ENCODE results near the gene SLC17A6. TPM values are rescaled to one million over a fixed set of nuclear protein-coding genes. Genes with fewer than 3 reads are reported as not detected.

SLC17A6 gene
- total and polyA plus RNA-seq, 8 donors: not detected

- DNase-seq (no peak), ATAC-seq (no peak)
- no peak for TF ChIP-seq CTCF (IDR thresholded peaks at IDR 0.05)
- H3K9me3 ChIP-seq: no peaks in the 10 kb centered on the region
- no peak overlapping the region for H3K27ac ChIP-seq
- intact Hi-C loops (cut with DNase I): no loop called here
- H3K36me3 ChIP-seq: no peaks in the 10 kb centered on the region
- no peak overlapping the region for H3K4me3 ChIP-seq
- no peaks in the 10 kb centered on the region for H3K27me3 ChIP-seq
- H3K4me1 ChIP-seq: no peaks in the 10 kb centered on the region
These were observed 48.9 kb downstream of the SLC17A6 start for GRCh38 chr11:22387126-22387525.

GRCh38 chr11:22389526-22390282 is 51.5 kb downstream of the SLC17A6 start:
- DNase-seq (no peak), ATAC-seq (no peak)
- H3K9me3 ChIP-seq: no peaks in the 10 kb centered on the region
- H3K4me3 ChIP-seq: no peak overlapping the region
- intact Hi-C loops (cut with DNase I): no loop called here
- H3K4me1 ChIP-seq: no peaks in the 10 kb centered on the region
- no peak overlapping the region for H3K27ac ChIP-seq
- no peaks in the 10 kb centered on the region for H3K36me3 ChIP-seq
- no peaks in the 10 kb centered on the region for H3K27me3 ChIP-seq
- no peak for TF ChIP-seq CTCF (IDR thresholded peaks at IDR 0.05)

DNA sequence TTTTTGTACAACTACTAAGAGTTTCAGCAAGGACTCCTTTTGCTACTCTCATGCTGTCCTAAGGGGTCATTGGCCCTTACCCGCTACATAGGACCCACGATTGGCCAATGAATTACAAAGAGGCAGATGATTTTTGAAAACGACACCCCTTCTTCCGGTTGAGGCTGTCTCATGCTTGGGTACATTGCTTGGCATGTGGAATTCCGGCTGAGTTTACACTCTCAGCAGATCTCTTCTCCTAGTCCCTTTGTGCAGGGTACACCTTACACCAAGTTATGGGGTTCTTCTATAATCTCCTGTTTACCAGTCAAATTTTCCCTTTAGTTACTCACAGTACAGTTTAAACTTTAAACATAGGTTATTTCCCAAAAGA is 52.1 kb downstream of the SLC17A6 start:
- Histone ChIP-seq H3K9me3 (no peaks in the 10 kb centered on the region), H3K27ac (no peak overlapping the region), H3K27me3 (no peaks in the 10 kb centered on the region), H3K36me3 (no peaks in the 10 kb centered on the region), H3K4me1 (no peaks in the 10 kb centered on the region), H3K4me3 (no peak overlapping the region)
- no peak for ATAC-seq
- intact Hi-C loops (cut with DNase I): no loop called here
- DNase-seq: no peak
- TF ChIP-seq CTCF (IDR thresholded peaks at IDR 0.05): no peak

DNA sequence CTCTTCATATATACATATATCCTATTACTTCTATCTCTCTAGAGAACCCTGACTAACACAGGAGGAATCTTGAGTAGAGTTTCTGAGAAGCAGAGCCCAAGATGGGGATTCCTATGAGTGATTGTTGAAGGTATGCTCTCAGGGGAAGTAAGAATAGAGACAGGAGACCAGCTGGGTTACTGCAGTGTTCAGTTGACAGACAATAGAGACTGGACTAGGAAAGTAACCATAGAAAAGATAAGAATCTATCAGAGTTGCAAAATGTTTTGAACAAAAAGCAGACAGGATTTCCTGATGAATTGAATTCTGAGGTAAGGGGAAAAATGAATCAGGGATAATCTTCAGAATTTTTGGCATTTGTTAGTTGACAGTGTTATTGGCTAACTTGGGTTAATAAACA is 54.4 kb downstream of the SLC17A6 start:
- no peak for TF ChIP-seq CTCF (IDR thresholded peaks at IDR 0.05)
- no peak overlapping the region for H3K4me3 ChIP-seq
- H3K4me1 ChIP-seq: no peaks in the 10 kb centered on the region
- no peak for DNase-seq
- H3K36me3 ChIP-seq: no peaks in the 10 kb centered on the region
- no peak for ATAC-seq
- H3K27ac ChIP-seq: no peak overlapping the region
- intact Hi-C loops (cut with DNase I): no loop called here
- no peaks in the 10 kb centered on the region for H3K27me3 ChIP-seq
- H3K9me3 ChIP-seq: no peaks in the 10 kb centered on the region

GRCh38 chr11:22405377-22405776 is 67.2 kb downstream of the SLC17A6 start:
- H3K27me3 ChIP-seq: no peaks in the 10 kb centered on the region
- H3K36me3 ChIP-seq: no peaks in the 10 kb centered on the region
- intact Hi-C loops (cut with DNase I): no loop called here
- no peak for TF ChIP-seq CTCF (IDR thresholded peaks at IDR 0.05)
- no peaks in the 10 kb centered on the region for H3K9me3 ChIP-seq
- no peak overlapping the region for H3K27ac ChIP-seq
- H3K4me3 ChIP-seq: no peak overlapping the region
- ATAC-seq (no peak), DNase-seq (no peak)
- no peaks in the 10 kb centered on the region for H3K4me1 ChIP-seq
